HG03575 (cell line): Measurements from ENCODE around the gene RAD51B.

ENCODE experiments used
- ATAC-seq: cut with Tn5 transposase; IDR thresholded peaks from one replicate; pipeline ENCODE4 v1.9.1; 2021; ENCODE audit not compliant: unreplicated experiment, insufficient number of reproducible peaks, low FRiP score; ENCODE audit errors: extremely low read depth

RAD51B gene

GRCh38 chr14:68518761-68519670, 699.4 kb downstream of the RAD51B start:
- ATAC-seq, result no peak

GRCh38 chr14:68519671-68520187, 700.1 kb downstream of the RAD51B start:
- ATAC-seq, result no peak

DNA sequence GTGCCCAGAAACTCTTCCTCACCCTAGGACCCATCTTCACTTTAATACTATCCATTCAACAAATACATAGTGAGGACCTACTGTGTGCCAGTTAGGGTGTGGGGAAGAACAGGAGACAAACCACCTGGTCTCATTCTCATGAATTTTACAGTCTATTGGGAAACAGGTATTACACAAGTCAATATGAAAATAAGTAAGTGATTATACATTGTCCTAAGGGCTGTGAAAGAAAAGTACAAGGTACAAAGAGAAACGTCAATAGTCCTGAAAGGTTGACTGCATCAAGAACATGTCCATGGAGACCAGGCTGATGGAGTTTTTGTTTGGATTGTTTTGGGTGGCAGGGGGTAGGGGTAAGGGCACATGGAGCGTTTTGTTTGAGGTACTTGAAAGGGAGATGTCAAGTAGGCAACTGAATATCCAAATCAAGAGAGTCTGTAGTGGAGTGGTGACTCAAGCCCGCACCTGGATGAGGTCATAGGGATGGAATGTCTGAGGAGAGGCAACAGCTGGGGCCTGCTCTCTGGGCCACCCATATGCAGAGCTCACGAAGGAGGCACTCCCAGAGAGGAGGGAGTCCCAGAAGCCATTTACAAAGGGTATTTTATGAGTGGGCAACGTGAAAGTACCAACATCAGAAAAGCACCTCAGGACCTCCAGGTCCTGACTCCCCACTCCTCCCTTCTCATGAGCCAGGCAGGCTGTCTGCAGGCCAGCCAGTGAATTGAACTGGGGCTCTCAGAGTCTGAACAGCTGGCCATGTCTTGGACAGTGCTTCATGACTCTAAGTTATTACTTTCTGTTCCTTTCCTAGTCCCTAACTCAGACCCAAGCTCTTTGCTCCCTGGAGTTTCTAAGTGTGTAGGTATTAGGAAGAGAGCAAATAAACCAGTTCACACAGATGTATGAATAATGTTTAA, 701.3 kb downstream of the RAD51B start:
- ATAC-seq, result no peak

- ATAC-seq, result no peak
These were observed 702.0 kb downstream of the RAD51B start for GRCh38 chr14:68521557-68521901.

DNA sequence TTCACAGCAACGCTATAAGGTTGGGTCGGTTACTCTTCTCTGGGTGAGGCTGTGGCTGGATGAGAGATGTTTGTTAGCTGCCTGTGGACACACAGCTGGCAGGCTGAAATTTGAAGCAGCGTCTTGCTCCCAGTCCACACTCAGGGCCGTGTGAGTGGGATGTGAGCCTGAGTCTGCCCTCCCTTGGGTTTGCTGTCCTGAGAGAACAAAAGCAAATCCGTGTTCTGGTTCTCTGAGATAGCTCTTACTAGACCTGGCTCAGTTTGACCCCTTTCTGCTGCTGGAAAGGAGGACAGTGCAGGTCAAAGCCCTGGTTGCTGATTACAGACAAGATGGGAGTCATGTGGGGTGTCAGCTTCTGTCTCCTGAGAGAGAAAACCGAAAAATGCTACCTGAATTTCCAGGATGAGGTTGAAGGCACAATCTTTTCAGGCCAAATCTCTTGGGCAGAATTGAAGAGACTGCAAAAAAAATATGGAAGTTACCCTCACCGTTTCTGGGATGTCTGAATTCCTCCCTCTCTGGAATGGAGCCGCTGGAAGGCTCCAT, 702.5 kb downstream of the RAD51B start:
- no peak for ATAC-seq

GRCh38 chr14:68522510-68523325, 703.1 kb downstream of the RAD51B start:
- ATAC-seq, result no peak

- ATAC-seq, result no peak
These were observed 703.7 kb downstream of the RAD51B start for GRCh38 chr14:68523326-68523610.

- no peak for ATAC-seq
These were observed 704.6 kb downstream of the RAD51B start for GRCh38 chr14:68523989-68524725.

GRCh38 chr14:68525516-68525915, 705.9 kb downstream of the RAD51B start:
- ATAC-seq, result no peak

DNA sequence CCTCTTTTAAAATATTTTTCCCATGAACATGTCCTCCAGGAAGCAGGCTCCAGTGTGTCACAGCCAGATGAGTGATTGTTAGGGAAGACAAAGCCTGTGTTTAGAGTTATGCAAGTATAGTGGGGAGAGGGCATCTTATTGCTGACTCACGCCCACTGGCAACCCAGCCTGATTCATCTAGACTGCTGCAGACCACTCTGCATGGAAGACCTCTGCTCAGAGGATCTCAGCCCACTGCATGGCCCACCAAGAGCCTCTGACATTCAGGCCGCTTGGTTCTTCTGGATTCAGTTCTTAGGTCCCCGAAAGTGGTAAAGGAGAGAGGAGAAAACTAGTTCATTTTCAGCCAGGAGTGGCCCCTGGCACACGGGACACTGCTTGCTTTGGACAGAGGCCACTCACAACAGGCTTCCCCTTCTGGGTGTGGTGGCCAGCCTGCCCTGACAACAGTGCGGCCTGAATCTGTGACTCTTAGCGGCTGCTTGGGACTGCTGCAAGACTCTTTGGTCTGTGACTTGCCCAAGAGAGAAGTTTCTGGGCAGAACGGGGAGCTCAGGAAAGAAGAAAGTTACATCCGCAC, 707.0 kb downstream of the RAD51B start:
- ATAC-seq, result no peak

DNA sequence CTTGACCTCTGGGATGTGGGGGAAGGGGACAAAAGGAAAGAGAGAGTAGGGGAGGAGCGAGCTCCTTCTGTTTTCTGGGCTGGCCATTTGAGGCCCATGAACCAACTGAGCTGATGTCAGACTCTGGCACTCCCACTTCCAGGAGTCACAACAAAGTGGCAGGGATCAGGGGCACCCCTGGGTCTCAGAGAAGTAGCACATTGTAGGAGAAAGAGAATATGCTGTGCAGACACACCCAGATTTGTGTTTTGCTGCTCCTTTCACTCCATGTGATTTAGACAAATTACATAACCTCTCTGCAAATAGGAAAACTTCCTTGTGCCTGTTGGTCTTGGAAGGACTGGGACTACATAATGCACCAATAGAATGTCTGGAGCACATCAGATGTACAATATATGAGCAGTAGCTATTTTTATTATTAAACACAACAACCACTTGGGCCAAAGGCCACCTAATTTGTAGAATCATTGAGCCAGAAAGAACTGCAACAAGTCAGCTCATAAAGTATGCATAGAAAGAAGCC, 707.8 kb downstream of the RAD51B start:
- ATAC-seq, result no peak

DNA sequence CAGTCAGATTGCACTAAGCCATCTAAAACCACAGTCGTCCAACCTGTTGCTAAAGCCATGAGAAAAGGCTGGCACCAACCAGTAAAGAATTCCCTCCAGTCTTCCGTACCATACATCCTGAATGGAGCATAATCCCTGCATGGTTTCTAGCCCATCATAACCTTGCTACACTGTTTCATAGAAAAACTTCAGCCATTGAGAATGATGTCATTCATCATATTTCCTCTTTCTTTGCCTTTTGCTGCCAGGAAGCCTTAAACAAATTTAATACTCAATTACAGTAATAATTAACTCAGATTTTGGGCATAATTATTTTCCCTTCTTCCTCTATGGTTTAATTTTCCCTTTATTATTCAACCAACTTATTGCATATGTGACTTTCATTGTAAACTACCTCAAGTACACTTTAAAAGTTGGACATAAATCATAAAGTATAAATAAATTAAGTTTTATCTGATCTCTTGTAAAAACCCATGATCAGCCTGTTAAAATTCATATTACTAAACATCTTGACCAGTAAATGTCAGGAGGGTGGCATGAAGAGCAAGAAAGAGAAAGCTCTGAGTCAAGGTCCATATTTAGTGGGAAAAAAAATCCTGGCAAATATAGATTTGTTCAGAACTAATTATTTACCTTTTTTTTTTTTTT, 708.6 kb downstream of the RAD51B start:
- ATAC-seq, result no peak

- no peak for ATAC-seq
These were observed 710.9 kb downstream of the RAD51B start for GRCh38 chr14:68530443-68530842.

DNA sequence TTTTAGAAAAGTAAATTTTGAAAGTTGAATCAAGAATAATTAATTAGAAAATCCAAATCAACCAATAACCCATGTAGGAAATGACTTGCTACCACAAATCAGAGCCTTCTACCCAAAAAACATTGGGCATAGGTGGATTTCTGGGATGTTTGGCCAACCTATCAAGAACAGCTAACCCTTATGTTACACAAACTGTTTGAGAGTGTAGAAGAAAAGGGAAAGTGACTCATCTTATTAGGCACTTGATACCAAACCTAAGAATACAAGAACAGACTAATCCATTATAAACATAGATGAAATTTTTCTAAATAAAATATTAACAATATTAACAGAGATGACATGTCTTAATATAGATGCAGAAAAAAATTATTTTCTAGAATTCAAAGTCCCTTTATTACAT, 712.9 kb downstream of the RAD51B start:
- no peak for ATAC-seq

GRCh38 chr14:68534276-68534675, 714.7 kb downstream of the RAD51B start:
- no peak for ATAC-seq

GRCh38 chr14:68535404-68536017, 715.9 kb downstream of the RAD51B start:
- no peak for ATAC-seq

DNA sequence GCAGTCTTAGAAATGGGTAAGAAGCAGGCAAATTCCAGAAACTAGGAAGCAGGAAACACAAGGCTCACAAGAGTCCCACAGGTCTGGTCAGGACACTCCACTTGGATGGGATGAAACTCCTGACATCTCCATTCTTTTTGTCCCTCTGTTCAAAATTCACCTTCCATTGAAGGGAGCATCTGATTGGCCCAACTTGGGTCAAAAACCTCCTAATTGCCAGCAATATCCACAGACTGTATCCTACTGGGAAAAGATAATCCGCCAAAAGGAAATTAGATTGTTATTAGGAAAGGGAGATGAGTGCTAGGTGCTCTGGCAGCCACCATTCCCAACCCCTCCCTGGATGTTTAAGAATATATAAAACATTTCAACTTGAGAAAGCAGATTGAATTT, 716.4 kb downstream of the RAD51B start:
- ATAC-seq, result no peak
